K562 (cell line): Measurements from ENCODE around the gene SPEG. TPM values are rescaled to one million over a fixed set of nuclear protein-coding genes. Genes with fewer than 3 reads are reported as not detected.

ENCODE experiments used
- CEBPG ChIP-seq, 3 experiments: fragments of 200-800 bp in 1 of 3; sonication (Bioruptor generic) in 1 of 3; sonication (generic) in 1 of 3; formaldehyde crosslinking in 1 of 3; IDR thresholded peaks in 2 of 3; conservative IDR thresholded peaks in 1 of 3; 2 replicates each; pipeline versions ENCODE4 v1.6.1 to v1.8.0; 2016 to 2022; ENCODE audit warnings: missing compliant biosample characterization in 2 of 3, missing genetic modification characterization in 2 of 3, mild to moderate bottlenecking in 1 of 3, missing genetic modification reagents in 1 of 3
- GABPB2 ChIP-seq: fragments of 250-450 bp; sonication (Bioruptor Pico); conservative IDR thresholded peaks from 2 replicates; pipeline ENCODE4 v1.5.1; 2021; ENCODE audit warnings: mild to moderate bottlenecking
- GTF2A2 ChIP-seq: IDR thresholded peaks from 2 replicates; pipeline ENCODE4 v1.6.1; 2016; ENCODE audit warnings: mild to moderate bottlenecking, missing genetic modification characterization, missing compliant biosample characterization
- HDAC1 ChIP-seq, 2 experiments: fragments of 450-650 bp; IDR thresholded peaks; 2 replicates each; pipeline ENCODE4 v1.6.1; 2016 to 2017; ENCODE audit warnings: inconsistent platforms in 1 of 2, mild to moderate bottlenecking in 1 of 2, moderate library complexity in 1 of 2
- MAFF ChIP-seq: IDR thresholded peaks from 2 replicates; pipeline ENCODE4 v1.6.1; 2012; ENCODE audit warnings: low read length, improper control_type of control experiment
- MCM7 ChIP-seq, 2 experiments: fragments of 450-650 bp; IDR thresholded peaks; 2 replicates each; pipeline ENCODE4 v1.6.1; 2016 to 2018
- RNF2 ChIP-seq: sonication (generic); IDR thresholded peaks from 2 replicates; pipeline ENCODE4 v1.6.1; 2016
- SIRT6 ChIP-seq: IDR thresholded peaks from one replicate; pipeline ENCODE4 v1.6.1; 2012; ENCODE audit warnings: low read depth, mild to moderate bottlenecking, control low read depth, inconsistent platforms, low read length, moderate library complexity
- SRSF9 ChIP-seq: fragments of 200-400 bp; formaldehyde crosslinking; IDR thresholded peaks from 2 replicates; pipeline ENCODE4 v1.6.1; 2017; ENCODE audit warnings: low read depth, low read length, borderline replicate concordance
- ZFPM2 ChIP-seq: fragments of 250-450 bp; sonication (Bioruptor Pico); IDR thresholded peaks from 2 replicates; pipeline ENCODE4 v1.5.1; 2022; ENCODE audit warnings: mild to moderate bottlenecking
- ZNF124 ChIP-seq: sonication (generic); formaldehyde crosslinking; IDR thresholded peaks from 2 replicates; pipeline ENCODE4 v1.8.1; 2022; ENCODE audit warnings: missing genetic modification reagents
- ZNF239 ChIP-seq: fragments of 250-450 bp; sonication (Bioruptor Pico); IDR thresholded peaks from 2 replicates; pipeline ENCODE4 v1.4.0; 2020; ENCODE audit warnings: mild to moderate bottlenecking
- polyA plus RNA-seq, 8 experiments: library from polyadenylated mRNA; depleted of rRNA in 4 of 8; stranded (reverse) in 5 of 8; unstranded in 3 of 8; fragments of >200 nt; fragmentation: Nextera tagmentation in 2 of 8; fragmentation: Illumina TruSeq in 1 of 8; extraction: Ambion mirVana in 2 of 8; extraction: Trizol in 1 of 8; gene quantifications; 2 replicates each; pipeline versions ENCODE4 v1.2.1 to v1.2.3, GENCODE V29; 2011 to 2014; ENCODE audit warnings: inconsistent platforms in 1 of 8, missing spikeins in 1 of 8
- total RNA-seq, 7 experiments: library from RNA; depleted of rRNA in 6 of 7; stranded (reverse); fragments of >200 nt in 6 of 7; fragmentation: Illumina TruSeq in 2 of 7; extraction: Trizol in 2 of 7; gene quantifications; 2 replicates each; pipeline versions ENCODE4 v1.2.1 to v1.2.3, GENCODE V29; 2011 to 2021; ENCODE audit warnings: low replicate concordance in 1 of 7
- TF ChIP-seq, protein P1 (sequence below): sonication (generic); formaldehyde crosslinking; IDR thresholded peaks from 2 replicates; pipeline ENCODE4 v1.8.1; 2023; ENCODE audit warnings: mild to moderate bottlenecking, missing genetic modification reagents
- TF ChIP-seq, protein P2 (sequence below): fragments of 450-650 bp; formaldehyde crosslinking; IDR thresholded peaks from 2 replicates; pipeline ENCODE4 v1.4.0; 2020; ENCODE audit warnings: mild to moderate bottlenecking, moderate library complexity
- TF ChIP-seq, protein P3 (sequence below): sonication (generic); formaldehyde crosslinking; IDR thresholded peaks from 2 replicates; pipeline ENCODE4 v1.8.0; 2022; ENCODE audit warnings: mild to moderate bottlenecking, missing genetic modification reagents
- TF ChIP-seq, protein P4 (sequence below), 2 experiments: IDR thresholded peaks in 1 of 2; conservative IDR thresholded peaks in 1 of 2; 2 replicates each; pipeline ENCODE4 v1.6.1; 2016; ENCODE audit warnings: low read depth in 2 of 2, mild to moderate bottlenecking in 1 of 2, missing compliant biosample characterization in 1 of 2, missing genetic modification characterization in 1 of 2, moderate library complexity in 1 of 2
- TF ChIP-seq, protein P5 (sequence below): fragments of 450-650 bp; IDR thresholded peaks from 2 replicates; pipeline ENCODE4 v1.6.1; 2016; ENCODE audit warnings: borderline replicate concordance

The SPEG gene
- total and polyA plus RNA-seq, 9 of the 15 experiments (the other 6 are each of a cell fraction or from before 2014, with no cell fraction given) = 0.49 to 8.7 (median 3.0) TPM

DNA sequence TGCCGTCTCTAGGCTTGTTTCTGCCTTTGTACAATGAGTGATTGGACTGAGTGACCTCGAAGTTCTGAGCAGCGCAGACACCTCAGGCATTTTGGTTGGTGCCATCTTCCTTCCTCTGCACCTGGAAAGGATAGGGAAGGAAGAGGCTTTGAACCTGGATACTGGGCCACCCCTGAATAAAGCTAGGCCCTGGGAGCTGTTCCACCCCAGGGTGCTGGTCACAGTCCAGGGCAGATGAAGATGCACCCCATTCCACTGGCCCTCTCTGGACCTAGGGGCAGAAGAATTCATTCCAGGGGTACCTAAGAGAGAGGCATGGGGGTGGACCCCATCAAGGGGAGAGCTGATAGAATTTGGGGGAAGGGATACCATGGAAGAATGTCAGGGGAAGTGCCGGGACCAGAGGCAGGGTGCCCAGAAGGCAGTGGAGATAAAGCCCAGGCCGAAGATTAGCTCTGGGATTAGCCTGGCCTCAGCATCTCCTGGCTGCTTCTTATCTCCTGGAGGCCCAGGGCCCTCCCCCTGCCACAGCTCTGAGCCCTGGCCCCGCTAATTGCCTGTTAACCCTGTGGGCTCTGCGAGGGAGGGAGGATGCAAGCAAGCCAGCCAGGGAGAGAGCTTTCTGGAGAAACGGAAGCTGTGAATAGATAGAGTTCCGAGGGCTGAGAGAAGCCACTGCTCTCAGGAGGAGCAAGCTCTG lies 91.0 kb downstream of the SPEG start (continued):
- TF ChIP-seq, protein P1, sequence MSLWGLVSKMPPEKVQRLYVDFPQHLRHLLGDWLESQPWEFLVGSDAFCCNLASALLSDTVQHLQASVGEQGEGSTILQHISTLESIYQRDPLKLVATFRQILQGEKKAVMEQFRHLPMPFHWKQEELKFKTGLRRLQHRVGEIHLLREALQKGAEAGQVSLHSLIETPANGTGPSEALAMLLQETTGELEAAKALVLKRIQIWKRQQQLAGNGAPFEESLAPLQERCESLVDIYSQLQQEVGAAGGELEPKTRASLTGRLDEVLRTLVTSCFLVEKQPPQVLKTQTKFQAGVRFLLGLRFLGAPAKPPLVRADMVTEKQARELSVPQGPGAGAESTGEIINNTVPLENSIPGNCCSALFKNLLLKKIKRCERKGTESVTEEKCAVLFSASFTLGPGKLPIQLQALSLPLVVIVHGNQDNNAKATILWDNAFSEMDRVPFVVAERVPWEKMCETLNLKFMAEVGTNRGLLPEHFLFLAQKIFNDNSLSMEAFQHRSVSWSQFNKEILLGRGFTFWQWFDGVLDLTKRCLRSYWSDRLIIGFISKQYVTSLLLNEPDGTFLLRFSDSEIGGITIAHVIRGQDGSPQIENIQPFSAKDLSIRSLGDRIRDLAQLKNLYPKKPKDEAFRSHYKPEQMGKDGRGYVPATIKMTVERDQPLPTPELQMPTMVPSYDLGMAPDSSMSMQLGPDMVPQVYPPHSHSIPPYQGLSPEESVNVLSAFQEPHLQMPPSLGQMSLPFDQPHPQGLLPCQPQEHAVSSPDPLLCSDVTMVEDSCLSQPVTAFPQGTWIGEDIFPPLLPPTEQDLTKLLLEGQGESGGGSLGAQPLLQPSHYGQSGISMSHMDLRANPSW = no peak
- TF ChIP-seq, protein P2, sequence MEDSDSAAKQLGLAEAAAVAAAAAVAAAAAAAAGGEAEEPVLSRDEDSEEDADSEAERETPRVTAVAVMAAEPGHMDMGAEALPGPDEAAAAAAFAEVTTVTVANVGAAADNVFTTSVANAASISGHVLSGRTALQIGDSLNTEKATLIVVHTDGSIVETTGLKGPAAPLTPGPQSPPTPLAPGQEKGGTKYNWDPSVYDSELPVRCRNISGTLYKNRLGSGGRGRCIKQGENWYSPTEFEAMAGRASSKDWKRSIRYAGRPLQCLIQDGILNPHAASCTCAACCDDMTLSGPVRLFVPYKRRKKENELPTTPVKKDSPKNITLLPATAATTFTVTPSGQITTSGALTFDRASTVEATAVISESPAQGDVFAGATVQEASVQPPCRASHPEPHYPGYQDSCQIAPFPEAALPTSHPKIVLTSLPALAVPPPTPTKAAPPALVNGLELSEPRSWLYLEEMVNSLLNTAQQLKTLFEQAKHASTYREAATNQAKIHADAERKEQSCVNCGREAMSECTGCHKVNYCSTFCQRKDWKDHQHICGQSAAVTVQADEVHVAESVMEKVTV (CRISPR knock-in tag) = no peak
- no peak for TF ChIP-seq GABPB2 (CRISPR knock-in tag)
- 0 out of 2 replicates have a peak, but pooled peaks have one; percentile 10 for TF ChIP-seq ZNF239 (CRISPR knock-in tag)
- no peak for TF ChIP-seq SRSF9
- no peak for TF ChIP-seq MAFF
- TF ChIP-seq, protein P3, sequence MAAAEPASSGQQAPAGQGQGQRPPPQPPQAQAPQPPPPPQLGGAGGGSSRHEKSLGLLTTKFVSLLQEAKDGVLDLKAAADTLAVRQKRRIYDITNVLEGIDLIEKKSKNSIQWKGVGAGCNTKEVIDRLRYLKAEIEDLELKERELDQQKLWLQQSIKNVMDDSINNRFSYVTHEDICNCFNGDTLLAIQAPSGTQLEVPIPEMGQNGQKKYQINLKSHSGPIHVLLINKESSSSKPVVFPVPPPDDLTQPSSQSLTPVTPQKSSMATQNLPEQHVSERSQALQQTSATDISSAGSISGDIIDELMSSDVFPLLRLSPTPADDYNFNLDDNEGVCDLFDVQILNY = no peak
- peak; percentile 96 for TF ChIP-seq RNF2
- TF ChIP-seq ZFPM2 (CRISPR knock-in tag) = no peak
- TF ChIP-seq CEBPG (CRISPR knock-in tag; IDR thresholded peaks at IDR 0.05) = no peak
- no peak for TF ChIP-seq CEBPG (tag; conservative IDR thresholded peaks at IDR 0.05 in 1 of 2, IDR thresholded peaks at IDR 0.05 in 1 of 2)
- no peak for TF ChIP-seq ZNF124 (CRISPR knock-in tag)
- TF ChIP-seq, protein P4, sequence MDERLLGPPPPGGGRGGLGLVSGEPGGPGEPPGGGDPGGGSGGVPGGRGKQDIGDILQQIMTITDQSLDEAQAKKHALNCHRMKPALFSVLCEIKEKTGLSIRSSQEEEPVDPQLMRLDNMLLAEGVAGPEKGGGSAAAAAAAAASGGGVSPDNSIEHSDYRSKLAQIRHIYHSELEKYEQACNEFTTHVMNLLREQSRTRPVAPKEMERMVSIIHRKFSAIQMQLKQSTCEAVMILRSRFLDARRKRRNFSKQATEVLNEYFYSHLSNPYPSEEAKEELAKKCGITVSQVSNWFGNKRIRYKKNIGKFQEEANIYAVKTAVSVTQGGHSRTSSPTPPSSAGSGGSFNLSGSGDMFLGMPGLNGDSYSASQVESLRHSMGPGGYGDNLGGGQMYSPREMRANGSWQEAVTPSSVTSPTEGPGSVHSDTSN (CRISPR knock-in tag; IDR thresholded peaks at IDR 0.05; ENCODE audit: low read depth) = no peak
- TF ChIP-seq, protein P4 (tag; conservative IDR thresholded peaks at IDR 0.05; ENCODE audit: low read depth) = no peak
- TF ChIP-seq GTF2A2 (tag) = no peak
- peak; percentile 60 to 69; a peak in 2 of 4 replicates for TF ChIP-seq HDAC1 (IDR thresholded peaks at IDR 0.05)
- TF ChIP-seq, protein P5, sequence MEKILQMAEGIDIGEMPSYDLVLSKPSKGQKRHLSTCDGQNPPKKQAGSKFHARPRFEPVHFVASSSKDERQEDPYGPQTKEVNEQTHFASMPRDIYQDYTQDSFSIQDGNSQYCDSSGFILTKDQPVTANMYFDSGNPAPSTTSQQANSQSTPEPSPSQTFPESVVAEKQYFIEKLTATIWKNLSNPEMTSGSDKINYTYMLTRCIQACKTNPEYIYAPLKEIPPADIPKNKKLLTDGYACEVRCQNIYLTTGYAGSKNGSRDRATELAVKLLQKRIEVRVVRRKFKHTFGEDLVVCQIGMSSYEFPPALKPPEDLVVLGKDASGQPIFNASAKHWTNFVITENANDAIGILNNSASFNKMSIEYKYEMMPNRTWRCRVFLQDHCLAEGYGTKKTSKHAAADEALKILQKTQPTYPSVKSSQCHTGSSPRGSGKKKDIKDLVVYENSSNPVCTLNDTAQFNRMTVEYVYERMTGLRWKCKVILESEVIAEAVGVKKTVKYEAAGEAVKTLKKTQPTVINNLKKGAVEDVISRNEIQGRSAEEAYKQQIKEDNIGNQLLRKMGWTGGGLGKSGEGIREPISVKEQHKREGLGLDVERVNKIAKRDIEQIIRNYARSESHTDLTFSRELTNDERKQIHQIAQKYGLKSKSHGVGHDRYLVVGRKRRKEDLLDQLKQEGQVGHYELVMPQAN = no peak
- no peak for TF ChIP-seq MCM7 (IDR thresholded peaks at IDR 0.05)
- no peak for TF ChIP-seq SIRT6
